Measurements from ENCODE around the gene TAGAP. TPM values are rescaled to one million over a fixed set of nuclear protein-coding genes. Genes with fewer than 3 reads are reported as not detected.

The TAGAP gene
- total and polyA plus RNA-seq, 2 donors, result 13.9 to 22.3 TPM

DNA sequence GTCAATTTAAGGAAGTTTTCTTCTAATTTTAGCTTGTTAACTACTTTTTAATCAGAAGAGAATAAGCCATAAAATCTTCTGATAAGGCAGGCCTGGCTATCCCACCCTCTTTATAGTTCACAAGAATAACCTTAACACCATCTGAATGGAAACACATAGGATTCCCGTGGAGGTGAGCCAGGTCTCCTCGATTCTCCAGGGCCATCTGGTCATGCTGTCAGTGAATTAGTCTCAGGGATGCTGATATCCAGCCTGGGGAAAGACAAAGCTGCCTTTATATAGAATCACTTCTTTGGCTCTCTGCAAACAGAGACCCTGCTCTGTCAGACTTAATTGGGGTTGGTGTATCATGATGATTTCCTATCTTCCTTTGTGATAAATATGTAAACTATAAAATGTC, 30.1 kb upstream of the TAGAP start:
- 97% methylated on average over 2 of the region's 2 CpGs for WGBS

DNA sequence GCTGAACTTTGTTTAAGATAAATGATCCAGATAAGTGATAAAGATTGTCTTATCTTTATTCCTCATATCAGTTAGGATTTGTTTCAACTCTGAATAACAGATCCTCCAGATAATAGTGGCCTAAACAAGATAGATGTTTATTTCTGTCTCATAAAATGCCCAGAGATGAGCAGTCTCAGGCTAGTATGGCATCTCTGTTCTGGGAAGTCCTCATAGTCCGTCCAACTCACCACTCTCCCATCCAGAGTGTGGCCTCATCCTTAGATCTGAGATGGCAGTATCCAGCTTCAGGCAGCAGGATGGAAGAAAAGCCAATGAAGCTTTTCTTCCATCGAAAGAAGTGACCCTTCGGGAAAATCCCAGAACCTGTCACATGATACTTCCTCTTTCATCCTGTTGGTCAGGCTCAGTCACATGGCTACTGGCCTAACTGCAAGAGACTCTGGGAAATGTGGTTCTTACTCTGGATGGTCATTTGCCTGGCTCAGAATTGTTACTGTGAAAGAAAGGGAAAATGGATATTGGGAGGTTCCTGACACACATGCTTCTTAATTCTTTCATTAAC, 29.4 kb upstream of the TAGAP start:
- Histone ChIP-seq H3K9me3 (ENCODE audit: control insufficient read depth in 2 of 2, insufficient read depth in 1 of 2, low read length in 1 of 2) (no peaks in the 10 kb centered on the region), H3K4me3 (ENCODE audit: low read length in 2 of 2) (no peak overlapping the region)
- 86% methylated on average over 3 of the region's 3 CpGs for WGBS

More for the DNA sequence above, 30.1 kb upstream of the TAGAP start:
- no peak overlapping the region for H3K27ac ChIP-seq (ENCODE audit: low read depth in 1 of 2, low read length in 1 of 2)
- H3K9me3 ChIP-seq (ENCODE audit: control insufficient read depth in 2 of 2, insufficient read depth in 1 of 2, low read length in 1 of 2), result no peaks in the 10 kb centered on the region
- no peak for DNase-seq (ENCODE audit: low read depth in 6 of 9, low spot score in 9 of 9)
- H3K36me3 ChIP-seq (ENCODE audit: control insufficient read depth in 2 of 2, insufficient read depth in 2 of 2, low read length in 1 of 2), result no peaks in the 10 kb centered on the region
- peaks cover 2 to 11% of the 10 kb centered on the region in 2 donors for H3K4me1 ChIP-seq (ENCODE audit: control insufficient read depth in 2 of 2, insufficient read depth in 2 of 2, low read length in 2 of 2)
- no peak overlapping the region for H3K4me3 ChIP-seq (ENCODE audit: low read length in 2 of 2)
- H3K27me3 ChIP-seq (ENCODE audit: control insufficient read depth in 2 of 2, insufficient read depth in 1 of 2, low read length in 1 of 2), result no peaks in the 10 kb centered on the region

DNA sequence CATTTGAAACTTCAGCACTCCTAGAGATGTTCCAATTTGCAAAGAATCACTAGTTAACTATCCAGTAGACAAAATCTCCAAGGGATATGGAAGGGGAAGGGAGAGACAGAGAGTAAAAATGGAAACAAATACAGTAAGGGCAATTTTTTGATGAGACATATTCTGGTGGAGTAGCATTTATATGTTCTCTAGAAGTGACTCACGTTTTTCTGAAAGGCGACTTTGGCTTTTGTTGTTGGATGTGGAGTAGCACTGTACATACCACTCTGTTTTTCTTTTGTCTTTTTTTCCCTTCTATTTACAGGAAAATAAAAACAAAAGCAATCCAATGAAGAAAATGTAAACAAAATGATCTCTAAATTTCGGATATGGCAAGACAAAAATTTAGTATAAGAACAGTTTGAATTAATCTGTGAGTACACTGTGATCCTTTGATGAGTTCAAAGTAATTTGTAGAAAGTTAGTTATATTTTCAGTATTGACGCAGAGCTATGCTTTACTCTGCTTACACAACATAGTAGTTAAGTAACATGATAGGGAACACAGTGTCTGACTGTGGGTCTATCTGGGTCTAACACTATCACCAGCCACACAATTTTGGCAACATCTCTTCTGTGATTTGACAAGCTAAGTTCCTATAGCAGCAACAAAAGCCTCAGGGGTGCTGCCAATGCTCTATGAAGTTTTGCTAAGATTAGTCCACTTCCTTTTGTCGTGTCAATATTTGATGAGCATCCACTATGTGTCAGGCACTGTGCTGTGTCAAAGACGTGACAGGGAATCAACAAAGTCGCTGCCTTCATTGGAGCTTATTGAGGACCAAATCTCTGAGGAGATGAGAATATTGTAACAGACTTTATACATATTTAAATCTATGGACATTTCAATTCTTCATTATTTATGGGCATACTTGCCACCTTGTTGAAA, 27.3 kb upstream of the TAGAP start:
- Histone ChIP-seq H3K36me3 (ENCODE audit: control insufficient read depth in 2 of 2, insufficient read depth in 2 of 2, low read length in 1 of 2) (no peaks in the 10 kb centered on the region), H3K27me3 (ENCODE audit: control insufficient read depth in 2 of 2, insufficient read depth in 1 of 2, low read length in 1 of 2) (no peaks in the 10 kb centered on the region), H3K4me3 (ENCODE audit: low read length in 2 of 2) (no peak overlapping the region), H3K9me3 (ENCODE audit: control insufficient read depth in 2 of 2, insufficient read depth in 1 of 2, low read length in 1 of 2) (no peaks in the 10 kb centered on the region), H3K27ac (ENCODE audit: low read depth in 1 of 2, low read length in 1 of 2) (no peak overlapping the region), H3K4me1 (ENCODE audit: control insufficient read depth in 2 of 2, insufficient read depth in 2 of 2, low read length in 2 of 2) (peaks cover 7 to 15% of the 10 kb centered on the region in 2 donors)
- DNase-seq (ENCODE audit: low read depth in 6 of 9, low spot score in 9 of 9), result no peak
- 96% methylated on average over 7 of the region's 7 CpGs for WGBS

More for the DNA sequence above, 29.4 kb upstream of the TAGAP start:
- peaks cover 2 to 13% of the 10 kb centered on the region in 2 donors for H3K4me1 ChIP-seq (ENCODE audit: control insufficient read depth in 2 of 2, insufficient read depth in 2 of 2, low read length in 2 of 2)
- H3K36me3 ChIP-seq (ENCODE audit: control insufficient read depth in 2 of 2, insufficient read depth in 2 of 2, low read length in 1 of 2), result no peaks in the 10 kb centered on the region
- H3K27me3 ChIP-seq (ENCODE audit: control insufficient read depth in 2 of 2, insufficient read depth in 1 of 2, low read length in 1 of 2), result no peaks in the 10 kb centered on the region
- no peak overlapping the region for H3K27ac ChIP-seq (ENCODE audit: low read depth in 1 of 2, low read length in 1 of 2)
- DNase-seq (ENCODE audit: low read depth in 6 of 9, low spot score in 9 of 9), result no peak

DNA sequence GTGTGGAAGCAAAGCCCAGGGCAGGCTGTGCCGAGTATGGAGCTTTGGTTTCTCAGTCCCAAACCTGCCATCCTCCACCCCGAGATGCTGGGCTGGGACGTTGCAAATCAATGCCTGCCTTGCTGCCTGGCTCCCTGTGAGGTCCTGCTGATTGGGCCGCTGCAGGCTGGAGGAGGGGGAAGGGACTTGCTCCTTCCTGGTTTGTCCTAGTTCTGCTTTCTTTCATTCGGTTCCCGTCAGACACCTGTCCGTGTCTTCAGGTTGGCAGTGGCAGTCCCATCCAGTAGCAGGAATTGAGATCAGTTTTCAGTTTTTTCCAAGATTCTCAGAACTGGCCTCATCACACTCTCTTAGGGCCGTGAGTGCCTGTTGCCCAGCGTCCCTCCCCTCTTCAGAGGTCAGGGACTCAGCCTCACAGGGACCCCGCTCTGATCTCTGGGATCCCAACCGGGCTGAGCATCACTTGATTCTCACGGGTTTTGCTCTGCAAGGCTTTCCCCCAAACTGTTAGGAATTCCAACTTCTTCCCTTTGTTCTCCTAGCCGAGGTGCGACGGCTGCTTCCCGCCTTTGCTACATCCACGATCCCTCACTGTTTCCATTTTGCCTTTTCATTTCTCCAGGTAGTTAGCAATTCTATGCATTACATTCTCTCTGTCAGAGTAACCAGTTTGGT, 24.2 kb upstream of the TAGAP start:
- no peak overlapping the region for H3K4me3 ChIP-seq (ENCODE audit: low read length in 2 of 2)
- WGBS, result 59% methylated on average over 17 of the region's 17 CpGs
- no peaks in the 10 kb centered on the region for H3K27me3 ChIP-seq (ENCODE audit: control insufficient read depth in 2 of 2, insufficient read depth in 1 of 2, low read length in 1 of 2)
- no peak overlapping the region for H3K27ac ChIP-seq (ENCODE audit: low read depth in 1 of 2, low read length in 1 of 2)
- no peaks in the 10 kb centered on the region for H3K9me3 ChIP-seq (ENCODE audit: control insufficient read depth in 2 of 2, insufficient read depth in 1 of 2, low read length in 1 of 2)
- no peaks in the 10 kb centered on the region for H3K36me3 ChIP-seq (ENCODE audit: control insufficient read depth in 2 of 2, insufficient read depth in 2 of 2, low read length in 1 of 2)
- H3K4me1 ChIP-seq (ENCODE audit: control insufficient read depth in 2 of 2, insufficient read depth in 2 of 2, low read length in 2 of 2), result peaks cover 26 to 39% of the 10 kb centered on the region in 2 donors
- DNase-seq (ENCODE audit: low read depth in 6 of 9, low spot score in 9 of 9), result no peak

DNA sequence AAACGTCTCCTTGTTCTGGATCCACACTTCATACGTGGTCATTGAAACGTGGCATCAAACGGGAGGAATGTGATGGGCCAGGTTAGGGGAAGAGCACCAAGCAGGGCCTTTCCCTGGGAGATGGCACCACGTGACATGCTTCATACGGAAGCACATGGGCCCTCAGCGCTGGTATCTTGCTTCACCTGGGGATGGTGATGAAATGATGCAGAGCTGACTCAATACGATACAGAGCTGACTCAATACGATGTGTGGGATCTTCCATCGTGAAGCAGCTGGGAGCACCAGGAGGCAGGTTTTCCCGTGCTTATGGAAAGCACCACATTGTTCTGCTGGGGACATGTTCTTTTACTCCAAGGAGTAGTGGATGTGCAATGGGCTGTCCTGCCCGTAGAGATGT, 22.5 kb upstream of the TAGAP start:
- Histone ChIP-seq H3K27me3 (ENCODE audit: control insufficient read depth in 2 of 2, insufficient read depth in 1 of 2, low read length in 1 of 2) (no peaks in the 10 kb centered on the region), H3K4me3 (ENCODE audit: low read length in 2 of 2) (no peak overlapping the region), H3K36me3 (ENCODE audit: control insufficient read depth in 2 of 2, insufficient read depth in 2 of 2, low read length in 1 of 2) (no peaks in the 10 kb centered on the region), H3K27ac (ENCODE audit: low read depth in 1 of 2, low read length in 1 of 2) (no peak overlapping the region), H3K4me1 (ENCODE audit: control insufficient read depth in 2 of 2, insufficient read depth in 2 of 2, low read length in 2 of 2) (peaks cover 40 to 54% of the 10 kb centered on the region in 2 donors), H3K9me3 (ENCODE audit: control insufficient read depth in 2 of 2, insufficient read depth in 1 of 2, low read length in 1 of 2) (no peaks in the 10 kb centered on the region)
- no peak for DNase-seq (ENCODE audit: low read depth in 6 of 9, low spot score in 9 of 9)
- 95% methylated on average over 12 of the region's 12 CpGs for WGBS

DNA sequence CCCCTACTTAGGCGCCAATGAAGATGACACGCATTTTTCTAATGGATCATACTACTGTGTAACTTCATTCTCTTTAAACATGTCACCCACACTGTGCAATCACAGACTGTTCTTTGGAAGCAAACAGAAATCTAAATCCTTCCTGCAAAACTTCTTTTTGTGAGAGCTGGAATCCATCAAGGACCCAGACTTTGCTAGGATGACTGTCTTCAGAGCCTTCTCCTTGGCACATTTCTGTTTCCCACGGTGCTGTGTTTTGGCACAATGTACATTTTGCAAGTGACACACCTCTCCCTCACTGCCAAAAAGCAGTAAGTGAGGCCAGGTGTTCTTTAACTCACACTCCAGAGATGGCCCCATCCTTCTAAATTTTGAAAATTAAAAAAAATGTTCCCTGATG, 21.7 kb upstream of the TAGAP start:
- H3K36me3 ChIP-seq (ENCODE audit: control insufficient read depth in 2 of 2, insufficient read depth in 2 of 2, low read length in 1 of 2), result no peaks in the 10 kb centered on the region
- H3K4me3 ChIP-seq (ENCODE audit: low read length in 2 of 2), result no peak overlapping the region
- H3K4me1 ChIP-seq (ENCODE audit: control insufficient read depth in 2 of 2, insufficient read depth in 2 of 2, low read length in 2 of 2), result peaks cover 47 to 63% of the 10 kb centered on the region in 2 donors
- WGBS, result 84% methylated on average over 3 of the region's 3 CpGs
- H3K27ac ChIP-seq (ENCODE audit: low read depth in 1 of 2, low read length in 1 of 2), result no peak overlapping the region
- peaks cover 0 to 6% of the 10 kb centered on the region in 2 donors for H3K9me3 ChIP-seq (ENCODE audit: control insufficient read depth in 2 of 2, insufficient read depth in 1 of 2, low read length in 1 of 2)
- DNase-seq (ENCODE audit: low read depth in 6 of 9, low spot score in 9 of 9), result no peak
- H3K27me3 ChIP-seq (ENCODE audit: control insufficient read depth in 2 of 2, insufficient read depth in 1 of 2, low read length in 1 of 2), result no peaks in the 10 kb centered on the region

DNA sequence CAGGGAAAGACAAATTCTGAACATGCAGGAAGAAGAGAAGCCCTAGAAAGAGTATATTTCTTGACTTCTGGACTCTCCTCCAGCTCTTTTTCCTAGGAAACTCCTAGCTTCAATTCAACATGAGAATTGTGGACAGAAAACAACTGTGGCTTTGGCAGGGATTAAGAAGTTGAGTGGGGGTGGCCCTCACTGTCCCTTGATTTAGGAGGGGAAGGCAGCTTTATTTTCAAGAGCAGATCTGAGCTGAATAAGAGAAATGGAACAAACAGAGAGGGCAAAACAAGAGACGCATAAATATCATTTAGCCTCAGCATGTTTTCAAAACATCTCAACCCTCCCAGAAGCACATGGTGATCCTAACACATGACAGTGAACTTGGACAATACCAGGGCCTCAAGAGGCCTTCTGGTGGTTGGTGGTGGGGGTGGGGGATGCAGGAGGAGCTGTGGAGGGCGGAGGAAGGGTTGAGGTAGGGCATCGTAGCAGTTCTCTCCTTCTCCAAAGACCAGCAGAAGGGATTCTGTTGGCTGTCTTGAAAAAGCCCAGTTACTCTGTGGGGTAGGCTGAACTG, 21.1 kb upstream of the TAGAP start:
- 87% methylated on average over 3 of the region's 3 CpGs for WGBS
- no peak for DNase-seq (ENCODE audit: low read depth in 6 of 9, low spot score in 9 of 9)

DNA sequence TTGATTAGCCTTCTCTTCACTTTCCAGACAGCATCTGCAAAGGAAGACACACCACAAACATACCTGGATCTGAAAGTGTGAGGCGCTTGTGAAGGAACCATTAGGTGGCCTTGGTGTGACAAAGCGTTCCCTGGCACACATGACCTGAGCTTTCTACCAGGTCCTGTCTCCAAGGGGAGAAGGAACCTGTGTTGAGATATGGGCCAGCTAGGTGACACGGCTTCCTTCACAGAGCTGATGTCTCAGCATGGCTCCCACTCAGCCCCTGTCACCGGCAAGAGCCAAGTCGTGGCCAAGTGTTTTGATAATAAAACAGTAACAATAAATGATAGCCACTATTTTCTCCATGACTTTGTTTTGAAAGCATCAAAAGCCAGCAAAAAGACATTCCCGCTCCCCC, 20.3 kb upstream of the TAGAP start:
- peak overlapping the region in 1 of 2 donors; percentile 99 for H3K27ac ChIP-seq (ENCODE audit: low read depth in 1 of 2, low read length in 1 of 2)
- WGBS, result 98% methylated on average over 6 of the region's 6 CpGs
- H3K27me3 ChIP-seq (ENCODE audit: control insufficient read depth in 2 of 2, insufficient read depth in 1 of 2, low read length in 1 of 2), result no peaks in the 10 kb centered on the region
- no peak for DNase-seq (ENCODE audit: low read depth in 6 of 9, low spot score in 9 of 9)
- no peak overlapping the region for H3K4me3 ChIP-seq (ENCODE audit: low read length in 2 of 2)
- peaks cover 47 to 70% of the 10 kb centered on the region in 2 donors for H3K4me1 ChIP-seq (ENCODE audit: control insufficient read depth in 2 of 2, insufficient read depth in 2 of 2, low read length in 2 of 2)
- no peaks in the 10 kb centered on the region for H3K36me3 ChIP-seq (ENCODE audit: control insufficient read depth in 2 of 2, insufficient read depth in 2 of 2, low read length in 1 of 2)
- H3K9me3 ChIP-seq (ENCODE audit: control insufficient read depth in 2 of 2, insufficient read depth in 1 of 2, low read length in 1 of 2), result peaks cover 0 to 13% of the 10 kb centered on the region in 2 donors

More for the DNA sequence above, 21.1 kb upstream of the TAGAP start:
- H3K27ac ChIP-seq (ENCODE audit: low read depth in 1 of 2, low read length in 1 of 2), result no peak overlapping the region
- no peak overlapping the region for H3K4me3 ChIP-seq (ENCODE audit: low read length in 2 of 2)
- H3K36me3 ChIP-seq (ENCODE audit: control insufficient read depth in 2 of 2, insufficient read depth in 2 of 2, low read length in 1 of 2), result no peaks in the 10 kb centered on the region
- no peaks in the 10 kb centered on the region for H3K27me3 ChIP-seq (ENCODE audit: control insufficient read depth in 2 of 2, insufficient read depth in 1 of 2, low read length in 1 of 2)
- peaks cover 0 to 13% of the 10 kb centered on the region in 2 donors for H3K9me3 ChIP-seq (ENCODE audit: control insufficient read depth in 2 of 2, insufficient read depth in 1 of 2, low read length in 1 of 2)
- peaks cover 47 to 69% of the 10 kb centered on the region in 2 donors for H3K4me1 ChIP-seq (ENCODE audit: control insufficient read depth in 2 of 2, insufficient read depth in 2 of 2, low read length in 2 of 2)

Measured in thymus (tissue), 11 donors.